Stimulated activated CD8-positive, alpha-beta memory T cell treated with anti-CD3 and anti-CD28 coated beads, Interleukin-7, amount 100 ng/mL, for 4 hours (primary cell): Measurements from ENCODE around the gene UBE2O.
A peak's percentile ranks its signal among the peaks of the same experiment; 100 is the strongest.
"Not testable (repeated sequence)": the region's sequence is repeated elsewhere in the genome, so short reads cannot be mapped to it uniquely, and the experiment has no call there.

ENCODE experiments used
- DNase-seq, 2 donors: peaks; one replicate each; pipeline ENCODE4 v3.0.0-alpha.2; 2020; ENCODE audit warnings: low read depth in 2 of 2

Gene UBE2O

DNA sequence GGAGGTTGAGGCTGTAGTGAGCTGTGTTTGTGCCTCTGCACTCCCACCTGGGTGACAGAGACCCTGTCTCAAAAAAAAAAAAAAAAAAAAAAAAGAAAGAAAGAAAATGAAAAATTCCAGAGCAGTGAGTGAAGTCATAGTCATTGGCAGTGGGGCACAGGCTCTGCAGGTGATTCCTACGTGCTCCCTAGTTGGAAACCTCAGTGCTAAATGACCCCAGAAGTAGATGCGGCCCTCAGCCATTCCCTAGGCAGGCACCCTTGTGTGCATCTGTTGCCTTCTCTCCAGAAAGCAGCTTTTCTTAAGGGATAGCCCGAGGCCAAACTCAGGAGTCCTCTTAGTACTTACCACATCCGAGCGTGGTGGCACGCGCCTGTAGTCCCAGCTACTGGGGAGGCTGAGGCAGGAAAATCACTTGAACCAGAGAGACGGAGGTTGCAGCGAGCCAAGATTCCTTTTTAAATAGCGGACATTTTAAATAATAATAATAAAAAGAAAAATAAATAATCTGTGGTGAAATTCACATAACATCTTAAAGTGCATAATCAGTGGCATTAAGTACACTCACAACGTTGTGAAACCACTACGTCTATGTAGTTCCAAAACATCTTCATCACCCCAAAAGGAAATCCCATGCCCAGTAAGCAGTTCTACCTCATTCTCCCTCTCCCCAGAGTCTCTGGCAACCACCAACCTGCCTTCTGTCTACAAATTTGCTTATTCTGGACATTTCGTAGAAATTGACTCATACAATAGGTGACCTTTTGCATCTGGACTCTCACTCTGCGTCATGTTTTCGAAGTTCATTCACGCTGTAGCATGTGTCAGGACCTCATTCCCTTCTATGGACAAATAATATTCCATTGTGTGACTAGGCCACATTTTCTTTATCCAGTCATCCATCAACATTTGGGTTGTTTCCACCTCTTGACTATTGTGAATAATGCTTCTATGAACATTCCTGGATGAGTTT is 81.0 kb downstream of the UBE2O start:
- no peak for DNase-seq

DNA sequence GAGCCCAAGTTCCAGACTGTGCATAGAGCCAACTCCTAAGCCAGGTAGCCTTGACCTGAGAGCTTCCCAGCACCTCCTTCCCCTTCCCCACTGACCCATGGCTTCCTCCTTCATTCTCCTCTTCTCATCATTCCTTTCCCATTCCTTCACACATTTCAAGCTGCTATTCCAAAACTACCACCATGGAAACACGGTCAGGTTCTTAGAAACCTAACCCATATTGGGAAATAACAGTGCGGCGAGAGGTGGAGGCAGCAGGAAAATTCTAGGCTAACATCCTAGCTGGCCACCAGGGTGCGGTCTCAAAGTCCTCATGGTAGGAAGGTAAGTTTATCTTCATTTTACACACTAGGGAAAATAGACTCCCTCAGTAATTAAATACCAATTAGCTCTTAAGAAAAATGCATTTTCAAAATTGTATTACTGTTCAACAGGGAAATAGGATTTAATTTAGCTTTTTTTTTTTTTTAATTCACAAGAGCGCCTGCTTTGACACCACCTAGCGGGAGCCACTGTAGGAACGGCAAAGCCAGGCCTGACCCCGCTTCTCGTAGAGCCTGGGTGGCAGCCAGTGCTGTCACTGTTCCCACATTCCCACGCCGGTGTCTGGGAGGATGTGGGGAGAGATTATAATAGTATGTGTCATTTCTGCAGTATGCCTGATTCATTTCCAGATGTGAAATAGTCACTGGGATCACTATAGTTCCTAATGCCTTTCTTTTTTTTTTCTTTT is 82.5 kb downstream of the UBE2O start:
- no peak for DNase-seq

DNA sequence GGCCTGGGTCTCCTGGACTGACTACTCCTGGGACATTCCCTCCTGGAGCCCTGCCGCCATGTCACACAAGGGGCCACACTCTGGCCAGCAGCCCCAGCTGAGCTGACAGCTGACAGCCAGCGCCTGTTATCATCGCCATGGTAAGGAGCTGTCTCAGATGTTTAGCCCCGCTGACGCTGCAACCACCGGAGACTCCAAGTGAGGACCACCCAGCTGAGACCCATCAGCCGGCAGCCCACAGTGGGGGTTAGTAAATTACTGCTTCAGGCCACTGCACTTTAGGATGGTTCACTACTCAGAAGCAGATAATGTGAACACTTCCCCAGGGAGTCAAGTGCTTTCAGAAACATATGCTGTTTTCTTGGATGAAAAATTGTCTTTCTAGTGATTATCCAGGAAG is 83.1 kb downstream of the UBE2O start:
- no peak for DNase-seq

DNA sequence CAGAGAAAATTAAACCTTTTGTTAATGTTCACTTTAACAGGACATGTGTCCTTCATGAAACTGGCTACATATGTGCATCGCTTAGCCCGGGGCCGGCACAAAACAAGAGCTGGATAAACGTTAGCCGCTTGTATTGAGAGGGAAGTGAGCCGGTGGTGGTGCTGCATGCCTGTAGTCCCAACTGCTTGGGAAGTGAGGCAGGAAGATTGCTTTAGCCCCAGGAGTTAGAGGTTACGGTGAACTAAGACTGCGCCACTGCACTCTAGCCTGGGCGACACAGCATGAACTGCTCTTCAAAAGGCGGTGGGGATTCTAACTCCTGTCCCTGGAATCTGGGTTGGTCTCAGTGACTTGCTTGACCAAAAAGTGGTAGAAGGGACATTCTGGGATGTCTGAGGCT is 83.6 kb downstream of the UBE2O start:
- no peak for DNase-seq

DNA sequence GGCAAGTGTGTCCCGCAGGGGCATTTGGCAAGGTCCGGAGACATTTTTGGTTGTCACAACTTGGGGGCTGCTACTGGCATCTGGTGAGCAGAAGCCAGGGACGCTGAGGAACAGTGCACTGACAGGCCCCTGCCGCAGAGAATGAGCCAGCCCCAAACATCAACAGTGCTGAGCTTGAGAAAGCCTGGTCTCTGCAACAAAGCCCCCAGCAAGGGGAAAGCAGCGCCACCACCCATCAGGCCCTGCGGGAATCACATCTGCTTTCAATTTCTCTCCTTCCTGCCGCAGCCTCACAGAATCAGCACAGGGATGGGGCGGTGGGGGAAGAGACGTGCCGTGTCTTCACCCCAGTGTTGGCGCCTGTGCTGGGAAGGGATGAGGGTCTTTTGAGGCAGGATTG is 84.4 kb downstream of the UBE2O start:
- DNase-seq = no peak

DNA sequence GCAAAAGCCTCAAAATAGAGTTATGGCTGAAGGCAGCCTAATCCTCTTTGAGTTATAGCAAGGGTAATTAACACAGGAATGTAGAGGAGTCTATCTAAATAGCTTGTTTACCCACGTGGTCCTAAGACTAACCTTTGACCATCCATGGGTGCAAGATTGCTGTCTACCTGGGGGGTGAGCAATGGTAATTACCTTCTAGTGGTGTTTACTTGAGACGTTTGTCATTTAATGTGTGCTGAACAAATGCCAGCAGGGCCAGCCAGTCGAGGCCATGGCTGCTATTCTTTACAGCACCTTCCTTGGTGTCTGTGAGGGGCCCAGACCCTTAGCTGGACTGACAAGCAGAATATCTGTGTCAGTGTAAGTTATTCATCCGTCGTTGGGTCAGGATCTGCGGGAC is 85.3 kb downstream of the UBE2O start:
- no peak for DNase-seq

DNA sequence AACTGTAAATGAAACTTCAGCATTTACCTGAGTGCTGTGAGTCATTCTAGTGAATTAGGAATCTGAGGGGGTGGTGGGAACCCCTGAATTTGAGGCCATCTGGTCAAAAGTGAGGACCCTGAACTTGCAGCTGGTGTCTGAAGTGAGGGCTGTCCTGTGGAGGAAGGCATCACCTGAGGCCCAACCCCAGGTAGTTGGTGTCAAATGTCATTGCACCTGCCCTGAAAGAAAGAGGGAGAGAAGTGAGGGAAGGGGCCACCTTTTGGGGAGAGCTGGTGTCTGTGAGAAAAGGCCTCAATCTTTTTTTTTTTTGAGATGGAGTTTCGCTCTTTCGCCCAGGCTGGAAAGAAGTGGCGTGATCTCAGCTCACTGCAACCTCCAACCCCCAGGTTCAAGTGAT is 86.7 kb downstream of the UBE2O start:
- no peak for DNase-seq

DNA sequence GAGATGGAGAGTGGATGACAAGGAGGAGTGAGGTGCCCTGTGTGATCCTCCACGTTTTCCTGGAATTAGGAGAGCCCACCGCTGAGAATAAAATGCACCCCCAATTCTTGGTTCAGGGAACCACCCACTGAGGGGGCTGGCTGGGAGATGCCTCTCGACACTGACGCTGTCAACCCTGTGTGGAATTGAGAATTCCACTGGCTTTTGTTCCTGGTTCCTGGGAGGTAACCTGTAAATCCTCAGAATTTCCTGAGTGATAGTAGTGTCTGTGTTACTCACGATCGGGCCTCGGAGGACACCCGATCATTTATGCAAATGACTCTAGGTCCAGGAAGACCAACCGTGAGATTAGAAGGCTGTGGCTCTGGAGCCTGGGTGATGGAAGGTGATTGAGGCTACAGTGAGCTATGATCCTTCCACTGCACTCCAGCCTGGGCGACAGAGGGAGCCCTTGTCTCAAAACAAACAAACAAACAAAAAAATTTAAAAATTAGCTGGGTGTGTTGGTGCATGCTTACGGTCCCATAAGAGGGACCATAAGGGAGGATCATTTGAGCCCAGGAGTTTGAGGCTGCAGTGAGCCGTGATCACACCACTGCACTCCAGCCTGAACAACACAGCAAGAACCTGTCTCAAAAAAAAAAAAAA is 87.6 kb downstream of the UBE2O start:
- DNase-seq = no peak

DNA sequence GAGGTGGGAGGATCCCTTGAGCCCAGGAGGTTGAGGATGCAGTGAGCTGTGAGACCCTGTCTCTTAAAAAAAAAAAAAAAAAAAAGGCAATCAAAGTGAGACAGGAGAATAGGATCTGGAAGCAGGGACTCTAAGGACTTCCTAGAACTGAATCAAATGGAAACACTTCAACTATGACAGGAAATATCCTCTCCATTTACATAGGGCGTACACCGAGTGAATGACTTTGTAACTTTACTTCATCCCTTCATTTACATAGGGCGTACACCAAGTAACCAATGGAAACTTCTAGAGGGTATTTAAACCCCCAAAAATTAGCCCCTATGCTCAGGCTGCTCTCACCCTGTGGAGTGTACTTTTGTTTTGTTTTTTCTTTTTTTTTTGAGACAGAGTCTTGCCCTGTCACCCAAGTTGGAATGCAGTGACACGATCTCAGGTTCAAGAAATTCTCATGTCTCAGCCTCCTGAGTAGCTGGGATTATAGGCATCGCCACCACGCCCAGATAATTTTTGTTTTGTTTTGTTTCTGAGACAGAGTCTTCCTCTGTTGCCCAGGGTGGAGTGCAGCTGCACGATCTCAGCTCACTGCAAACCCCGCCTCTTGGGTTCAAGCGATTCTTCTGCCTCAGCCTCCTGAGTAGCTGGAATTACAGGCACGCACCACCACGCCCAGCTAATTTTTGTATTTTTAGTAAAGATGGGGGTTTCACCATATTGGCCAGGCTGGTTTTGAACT is 89.7 kb downstream of the UBE2O start:
- no peak for DNase-seq

DNA sequence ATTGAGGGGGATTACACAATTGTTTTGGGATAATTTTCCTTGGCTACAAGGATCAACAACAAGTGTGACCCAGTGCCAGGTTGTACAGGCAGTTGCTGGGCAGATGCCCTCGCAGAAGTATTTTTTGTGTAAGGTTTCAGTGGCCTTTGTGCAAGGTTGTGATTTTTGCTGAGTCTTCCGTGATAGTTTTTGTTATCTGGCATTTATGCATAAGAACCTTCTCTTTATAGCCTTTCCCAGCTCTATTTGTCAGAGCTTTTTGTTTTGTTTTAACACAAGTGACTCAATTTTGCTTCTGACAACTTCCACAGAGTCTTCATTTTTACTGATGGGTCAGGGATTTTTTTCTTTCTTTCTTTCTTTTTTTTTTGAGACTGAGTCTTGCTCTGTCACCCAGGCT is 92.5 kb downstream of the UBE2O start:
- DNase-seq = no peak

DNA sequence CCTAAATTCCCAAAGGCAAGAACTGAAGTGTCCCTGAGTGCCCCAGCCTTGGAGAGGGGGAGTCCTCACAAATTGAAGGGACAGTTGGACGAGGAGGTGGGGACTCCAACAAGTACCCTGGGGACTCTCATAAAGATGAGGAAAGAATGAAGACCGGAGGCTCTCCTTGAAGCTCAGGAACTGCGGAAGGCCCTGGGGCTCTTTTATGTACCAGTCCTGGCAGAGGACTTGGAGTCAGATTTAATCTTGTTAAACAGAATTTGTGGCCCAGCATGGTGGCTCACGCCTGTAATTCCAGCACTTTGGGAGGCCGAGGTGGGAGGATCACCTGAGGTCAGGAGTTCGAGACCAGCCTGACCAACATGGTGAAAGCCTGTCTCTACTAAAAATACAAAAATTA is 93.2 kb downstream of the UBE2O start:
- not testable (repeated sequence) for DNase-seq

DNA sequence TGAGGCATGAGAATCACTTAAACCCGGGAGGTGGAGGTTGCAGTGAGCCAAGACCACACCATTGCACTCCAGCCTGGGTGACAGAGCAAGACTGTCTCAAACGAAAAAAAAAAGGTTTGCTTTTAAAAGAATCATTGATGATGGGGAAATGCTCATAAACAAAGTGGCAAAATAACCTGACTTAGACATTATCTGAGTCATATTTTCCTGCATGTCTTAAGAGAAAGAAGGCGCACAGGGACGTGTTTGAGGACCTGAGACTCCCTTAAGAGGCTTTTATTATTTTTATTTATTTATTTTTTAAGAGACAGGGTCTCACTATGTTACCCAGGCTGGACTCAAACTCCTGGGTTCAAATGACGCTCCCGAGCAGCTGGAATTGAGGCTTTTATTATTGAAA is 93.6 kb downstream of the UBE2O start:
- no peak for DNase-seq

DNA sequence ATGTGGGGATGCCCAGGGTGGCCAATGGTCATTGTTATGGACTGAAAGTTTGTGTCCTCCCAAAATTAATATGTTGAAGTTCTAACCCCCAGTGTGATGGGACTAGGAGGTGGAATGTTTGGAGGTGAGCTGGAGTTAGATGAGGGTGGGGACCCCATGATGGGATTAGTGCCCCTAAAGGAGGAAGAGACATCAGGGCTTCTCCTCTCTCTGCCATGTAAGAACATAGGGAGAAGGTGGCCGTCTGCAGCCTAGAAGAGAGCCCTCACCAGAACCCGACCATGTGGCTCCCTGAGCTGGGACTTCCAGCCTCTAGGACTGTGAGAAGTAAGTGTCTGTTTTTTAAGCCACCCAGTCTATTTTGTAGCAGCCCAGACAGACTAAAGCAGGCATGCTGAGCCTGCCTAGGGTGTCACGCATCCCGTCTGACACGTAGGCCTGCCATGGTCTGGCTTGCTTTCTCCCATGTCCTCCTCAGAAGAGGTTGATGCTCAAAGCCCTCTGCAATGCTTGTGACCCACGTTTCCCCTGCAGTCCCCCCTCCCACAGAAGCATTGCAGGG is 95.3 kb downstream of the UBE2O start:
- no peak for DNase-seq

DNA sequence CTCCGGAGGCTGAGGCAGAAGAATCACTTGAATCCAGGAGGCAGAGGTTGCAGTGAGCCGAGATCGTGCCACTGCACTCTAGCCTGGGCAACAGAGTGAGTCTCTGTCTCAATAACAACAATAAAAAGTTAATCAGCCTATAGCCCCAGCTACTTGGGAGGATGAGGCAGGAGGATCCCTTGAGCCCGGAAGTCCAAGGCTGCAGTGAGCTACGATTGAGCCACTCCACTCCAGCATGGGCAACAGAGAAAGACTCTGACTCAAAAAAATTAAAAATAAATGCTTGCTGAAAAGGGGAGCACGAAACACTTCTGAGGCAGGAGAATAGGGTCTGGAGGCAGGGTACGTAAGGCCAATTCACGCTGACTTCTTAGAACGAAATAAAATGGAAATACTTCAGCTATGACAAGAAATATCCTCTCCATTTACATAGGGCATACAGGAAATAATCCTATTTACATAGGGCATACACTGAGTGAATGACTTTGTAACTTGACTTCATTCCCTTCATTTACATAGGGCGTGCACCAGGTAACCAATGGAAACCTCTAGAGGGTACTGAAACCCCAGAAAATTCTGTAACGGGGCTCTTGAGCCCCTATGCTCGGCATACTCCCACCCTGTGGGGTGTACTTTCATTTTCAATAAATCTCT is 96.0 kb downstream of the UBE2O start:
- DNase-seq = no peak

DNA sequence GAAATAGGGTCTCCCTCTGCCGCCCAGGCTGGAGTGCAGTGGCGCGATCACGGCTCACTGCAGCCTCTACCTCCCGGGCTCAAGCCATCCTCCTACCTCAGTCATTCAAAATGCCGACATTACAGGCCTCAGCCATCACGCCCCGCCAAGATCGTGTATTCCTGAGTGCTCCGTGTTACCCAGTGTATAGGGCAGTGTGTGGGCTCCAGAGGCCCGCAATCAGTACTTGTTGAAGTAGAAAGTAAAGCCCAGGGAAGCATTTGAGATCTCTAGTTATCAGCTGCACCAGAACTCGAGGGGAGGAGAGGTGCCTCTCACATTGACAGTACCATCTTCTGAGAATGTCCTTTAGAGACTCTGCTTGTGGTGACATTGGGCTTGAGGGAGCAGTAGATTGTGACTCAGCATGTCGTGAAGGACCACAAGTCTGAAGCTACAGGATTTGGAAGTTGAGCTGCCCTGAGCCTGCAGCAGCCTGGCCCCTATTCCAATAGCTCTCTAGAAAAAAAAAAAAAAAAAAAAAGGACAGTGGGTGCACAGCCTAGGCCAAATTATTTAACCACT is 98.1 kb downstream of the UBE2O start:
- no peak for DNase-seq

DNA sequence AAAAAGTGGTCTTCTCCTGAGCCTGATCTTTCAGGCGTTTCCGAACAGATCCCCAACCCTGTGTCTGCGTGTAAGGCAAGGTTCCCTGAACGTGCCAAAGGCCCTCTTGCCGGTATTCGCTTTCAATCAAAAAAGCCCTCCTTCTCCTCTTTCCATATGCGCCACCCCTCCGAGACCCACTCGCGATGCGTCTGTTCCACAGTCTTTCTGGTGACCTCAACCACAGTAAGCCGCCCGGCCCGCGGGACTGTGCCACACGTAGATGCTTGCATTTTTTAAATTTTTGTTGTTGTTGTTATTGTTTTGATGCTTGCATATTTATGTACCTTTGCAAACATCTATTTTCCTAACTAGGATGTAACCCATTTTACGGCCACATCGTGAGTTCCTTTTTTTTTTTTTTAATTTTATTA is 98.6 kb downstream of the UBE2O start:
- no peak for DNase-seq

DNA sequence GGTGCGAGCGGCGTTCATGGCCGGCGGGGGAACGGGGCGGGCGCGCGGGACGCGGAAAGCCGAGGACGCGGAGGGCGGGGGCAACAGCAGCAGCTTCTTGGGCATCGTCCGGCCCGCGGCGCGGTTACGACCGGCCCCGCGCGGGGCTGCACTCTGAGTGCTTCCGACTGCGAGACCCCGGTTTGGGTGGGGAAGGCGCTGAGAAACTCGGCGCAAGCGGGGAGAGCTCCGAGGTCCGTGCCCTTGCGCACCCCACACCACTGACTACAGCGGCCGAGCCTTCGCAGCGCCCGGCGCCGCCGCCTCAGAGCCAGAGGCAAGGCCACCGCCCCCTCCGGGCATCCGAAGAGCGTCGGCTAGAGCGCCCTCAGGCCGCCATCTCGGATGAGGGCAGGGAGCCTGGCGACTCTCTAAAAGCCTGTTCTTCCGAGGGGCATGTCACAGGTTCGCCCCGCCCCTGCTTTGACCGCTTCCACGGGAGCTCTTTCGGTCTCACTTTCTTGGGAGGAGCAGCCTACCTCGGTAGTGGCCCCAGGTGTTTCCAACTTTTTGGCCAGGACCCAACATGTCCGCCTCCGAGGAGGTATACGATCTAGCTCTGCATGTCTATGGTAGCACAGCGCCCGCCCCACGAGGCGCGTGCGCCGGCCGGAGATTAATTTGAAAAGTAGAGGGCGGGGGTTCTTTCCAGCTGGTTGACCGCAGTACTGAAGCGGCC is 99.2 kb downstream of the UBE2O start, which contains the start of gene PRPSAP1:
PRPSAP1 (minus strand) TSS at position 318 of the 718 bp plus-strand sequence; CDS start at position 105, 213 bp downstream.
- peak; percentile 58 to 76 for DNase-seq

DNA sequence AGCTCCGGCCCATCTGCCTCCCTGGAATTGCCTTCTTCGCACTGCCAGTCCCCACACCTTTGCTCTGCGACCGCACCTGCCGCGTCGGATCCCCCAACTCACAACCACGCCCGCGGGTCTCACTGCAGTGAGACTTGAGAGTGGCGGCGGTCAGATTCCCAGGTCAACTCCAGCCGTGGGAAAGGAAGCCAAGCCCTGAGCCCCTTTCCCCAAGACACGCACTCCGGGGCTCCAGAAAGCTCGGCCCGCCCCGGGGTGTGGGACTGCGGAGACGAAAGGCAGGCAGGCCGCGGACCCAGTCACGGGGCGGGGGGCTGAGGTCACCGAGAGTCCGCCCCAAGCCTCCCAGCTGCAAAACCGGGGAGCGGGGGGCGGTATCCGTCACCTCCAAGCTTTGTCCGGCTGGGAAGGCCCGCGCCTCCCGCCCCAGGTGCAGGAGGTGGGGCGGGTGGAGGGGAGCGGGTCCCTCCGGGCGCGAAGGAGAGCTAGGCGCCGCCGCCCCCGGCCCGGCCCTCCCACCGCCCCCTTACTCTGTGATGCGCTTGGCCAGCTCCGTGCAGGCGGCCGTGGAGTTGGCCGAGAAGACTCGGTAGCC is 99.9 kb downstream of the UBE2O start:
- DNase-seq = no peak

DNA sequence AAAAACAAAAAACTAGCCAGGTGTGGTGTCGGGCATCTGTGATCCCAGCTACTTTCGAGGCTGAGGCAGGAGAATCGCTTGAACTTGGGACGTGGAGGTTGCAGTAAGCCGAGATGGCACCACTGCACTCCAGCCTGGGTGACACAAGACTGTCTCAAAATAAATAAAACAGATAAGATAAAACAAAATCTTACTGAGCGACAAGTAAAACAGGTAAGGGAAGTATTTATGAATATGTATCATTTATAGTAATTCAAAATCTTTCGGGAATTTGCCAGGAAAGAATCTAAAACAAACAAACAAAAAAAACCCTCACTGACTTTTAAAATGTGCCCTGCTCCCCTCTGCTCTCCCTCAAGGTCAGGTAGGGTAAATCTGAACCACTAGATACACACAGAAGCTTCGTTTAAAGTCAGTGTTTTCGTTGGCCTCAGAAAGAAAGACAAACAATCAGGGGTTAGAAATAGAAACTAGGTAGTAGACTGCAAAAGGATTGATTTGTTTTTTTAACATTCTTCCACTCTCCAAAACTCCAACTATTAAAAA is 101.4 kb downstream of the UBE2O start:
- no peak for DNase-seq
